GM19099 (cell line): Measurements from ENCODE around the gene LAD1.

ENCODE experiments used
- POLR2A ChIP-seq: IDR thresholded peaks from 3 replicates; pipeline ENCODE4 v1.6.1; 2011; ENCODE audit warnings: low read depth; ENCODE audit not compliant: insufficient read length; ENCODE audit errors: extremely low read depth

The LAD1 gene

GRCh38 chr1:201422436-201423030 lies 23.4 kb upstream of the LAD1 start:
- no peak for TF ChIP-seq POLR2A

GRCh38 chr1:201422026-201422425 lies 22.9 kb upstream of the LAD1 start:
- TF ChIP-seq POLR2A: no peak

- TF ChIP-seq POLR2A: no peak
These were observed 21.9 kb upstream of the LAD1 start for GRCh38 chr1:201421041-201421440.

- no peak for TF ChIP-seq POLR2A
These were observed 21.5 kb upstream of the LAD1 start for GRCh38 chr1:201420608-201421002.

GRCh38 chr1:201419746-201420607 lies 20.9 kb upstream of the LAD1 start:
- no peak for TF ChIP-seq POLR2A

GRCh38 chr1:201419256-201419655 lies 20.1 kb upstream of the LAD1 start:
- TF ChIP-seq POLR2A: no peak

GRCh38 chr1:201418461-201418860 lies 19.3 kb upstream of the LAD1 start:
- TF ChIP-seq POLR2A: no peak

- TF ChIP-seq POLR2A: no peak
These were observed 15.1 kb upstream of the LAD1 start for GRCh38 chr1:201414051-201414738.

GRCh38 chr1:201411292-201411691 lies 12.2 kb upstream of the LAD1 start:
- TF ChIP-seq POLR2A: no peak

- no peak for TF ChIP-seq POLR2A
These were observed 10.3 kb upstream of the LAD1 start for GRCh38 chr1:201409440-201409839.

- no peak for TF ChIP-seq POLR2A
These were observed 9.7 kb upstream of the LAD1 start for GRCh38 chr1:201408834-201409200.

GRCh38 chr1:201408176-201408833 lies 9.2 kb upstream of the LAD1 start:
- no peak for TF ChIP-seq POLR2A

- TF ChIP-seq POLR2A: no peak
These were observed 7.8 kb upstream of the LAD1 start for GRCh38 chr1:201406831-201407406.

GRCh38 chr1:201405484-201405831 lies 6.3 kb upstream of the LAD1 start:
- peak; percentile 65 for TF ChIP-seq POLR2A

GRCh38 chr1:201404722-201405483 lies 5.8 kb upstream of the LAD1 start:
- no peak for TF ChIP-seq POLR2A

- no peak for TF ChIP-seq POLR2A
These were observed 4.9 kb upstream of the LAD1 start for GRCh38 chr1:201404055-201404454.
